Liver (tissue), 3 donors: Measurements from ENCODE around the gene STK38L.

Experiments
- CTCF ChIP-seq: fragments of 150-350 bp; IDR thresholded peaks from 2 replicates; pipeline ENCODE4 v1.5.1; 2017; ENCODE audit warnings: improper control_type of control experiment, low read depth, low read length; ENCODE audit not compliant: missing input control
- EGR1 ChIP-seq, 2 donors: IDR thresholded peaks; 2 replicates each; pipeline ENCODE4 v1.6.1; 2016 to 2018; ENCODE audit warnings: antibody characterized with exemption in 2 of 2, low read depth in 2 of 2
- FOXA1 ChIP-seq: IDR thresholded peaks from 2 replicates; pipeline ENCODE4 v1.6.1; 2016; ENCODE audit warnings: antibody characterized with exemption
- GABPA ChIP-seq, 2 donors: IDR thresholded peaks in 1 of 2; conservative IDR thresholded peaks in 1 of 2; 2 replicates each; pipeline ENCODE4 v1.6.1; 2016; ENCODE audit warnings: antibody characterized with exemption in 2 of 2, mild to moderate bottlenecking in 1 of 2, moderate library complexity in 1 of 2
- JUND ChIP-seq, 2 donors: IDR thresholded peaks; 2 replicates each; pipeline ENCODE4 v1.6.1; 2016; ENCODE audit warnings: antibody characterized with exemption in 2 of 2
- MAX ChIP-seq: IDR thresholded peaks from 2 replicates; pipeline ENCODE4 v1.6.1; 2016; ENCODE audit warnings: antibody characterized with exemption
- RAD21 ChIP-seq, 2 donors: IDR thresholded peaks; 2 replicates each; pipeline ENCODE4 v1.6.1; 2016; ENCODE audit warnings: antibody characterized with exemption in 2 of 2, mild to moderate bottlenecking in 2 of 2
- REST ChIP-seq: IDR thresholded peaks from 2 replicates; pipeline ENCODE4 v1.6.1; 2016; ENCODE audit warnings: antibody characterized with exemption, mild to moderate bottlenecking
- RXRA ChIP-seq, 2 donors: IDR thresholded peaks; 2 replicates each; pipeline ENCODE4 v1.6.1; 2017 to 2018; ENCODE audit warnings: antibody characterized with exemption in 2 of 2, mild to moderate bottlenecking in 1 of 2
- SP1 ChIP-seq: IDR thresholded peaks from 2 replicates; pipeline ENCODE4 v1.6.1; 2018; ENCODE audit warnings: antibody characterized with exemption, mild to moderate bottlenecking
- TAF1 ChIP-seq: conservative IDR thresholded peaks from 2 replicates; pipeline ENCODE4 v1.6.1; 2016; ENCODE audit warnings: antibody characterized with exemption, mild to moderate bottlenecking
- ZBTB33 ChIP-seq: IDR thresholded peaks from 2 replicates; pipeline ENCODE4 v1.6.1; 2016; ENCODE audit warnings: antibody characterized with exemption
- donor health status: healthy.
- donor health status: healthy.

- no peak for TF ChIP-seq CTCF
- no peak for TF ChIP-seq REST
- TF ChIP-seq JUND (IDR thresholded peaks at IDR 0.05) = no peak
- TF ChIP-seq ZBTB33 = no peak
- no peak for TF ChIP-seq SP1
- no peak for TF ChIP-seq RAD21 (IDR thresholded peaks at IDR 0.05)
- no peak for TF ChIP-seq FOXA1
- TF ChIP-seq RXRA (IDR thresholded peaks at IDR 0.05) = no peak
- no peak for TF ChIP-seq EGR1 (IDR thresholded peaks at IDR 0.05; ENCODE audit: low read depth in 2 of 2)
- no peak for TF ChIP-seq GABPA (IDR thresholded peaks at IDR 0.05 in 1 of 2, conservative IDR thresholded peaks at IDR 0.05 in 1 of 2)
- no peak for TF ChIP-seq MAX
- TF ChIP-seq TAF1 = no peak
These were observed 36.3 kb upstream of the STK38L start for GRCh38 chr12:27207615-27208413.
